IMR-90 (cell line): ENCODE measurements around the gene FER.

Experiments used
- BHLHE40 ChIP-seq: fragments of 150-350 bp; IDR thresholded peaks from 2 replicates; pipeline ENCODE4 v1.6.1; 2016; ENCODE audit warnings: mild to moderate bottlenecking, low read depth, low read length
- CEBPB ChIP-seq: IDR thresholded peaks from 2 replicates; pipeline ENCODE4 v1.6.1; 2012; ENCODE audit warnings: low read depth, low read length, improper control_type of control experiment
- CHD1 ChIP-seq: IDR thresholded peaks from 2 replicates; pipeline ENCODE4 v1.6.1; 2012; ENCODE audit warnings: low read depth, low read length, improper control_type of control experiment
- FOS ChIP-seq: fragments of 150-350 bp; IDR thresholded peaks from 2 replicates; pipeline ENCODE4 v1.6.1; 2016; ENCODE audit warnings: low read depth, low read length
- MAFK ChIP-seq: IDR thresholded peaks from 2 replicates; pipeline ENCODE4 v1.6.1; 2012; ENCODE audit warnings: low read depth, low read length, improper control_type of control experiment
- MAZ ChIP-seq: IDR thresholded peaks from 2 replicates; pipeline ENCODE4 v1.6.1; 2012; ENCODE audit warnings: low read depth, mild to moderate bottlenecking, low read length, improper control_type of control experiment, moderate library complexity, borderline replicate concordance
- MXI1 ChIP-seq: IDR thresholded peaks from 2 replicates; pipeline ENCODE4 v1.6.1; 2012; ENCODE audit warnings: low read depth, mild to moderate bottlenecking, low read length, moderate library complexity, borderline replicate concordance
- POLR2A ChIP-seq: IDR thresholded peaks from 2 replicates; pipeline ENCODE4 v1.6.1; 2012; ENCODE audit warnings: mild to moderate bottlenecking, low read depth, low read length
- RAD21 ChIP-seq: IDR thresholded peaks from 2 replicates; pipeline ENCODE4 v1.6.1; 2012; ENCODE audit warnings: low read length, improper control_type of control experiment
- SMC3 ChIP-seq: fragments of 150-350 bp; IDR thresholded peaks from 2 replicates; pipeline ENCODE4 v1.6.1; 2016; ENCODE audit warnings: low read depth, mild to moderate bottlenecking, antibody characterized with exemption, low read length, moderate library complexity
- USF2 ChIP-seq: fragments of 150-350 bp; IDR thresholded peaks from 2 replicates; pipeline ENCODE4 v1.6.1; 2017; ENCODE audit warnings: mild to moderate bottlenecking, antibody characterized with exemption, low read length, low read depth
- TF ChIP-seq, protein P1 (sequence below): conservative IDR thresholded peaks from 2 replicates; pipeline ENCODE4 v1.5.1; 2012; ENCODE audit warnings: mild to moderate bottlenecking, low read depth, low read length, improper control_type of control experiment
- TF ChIP-seq, protein P2 (sequence below): fragments of 150-350 bp; IDR thresholded peaks from 2 replicates; pipeline ENCODE4 v1.6.1; 2016; ENCODE audit warnings: low read depth, mild to moderate bottlenecking, low read length, moderate library complexity, borderline replicate concordance

DNA sequence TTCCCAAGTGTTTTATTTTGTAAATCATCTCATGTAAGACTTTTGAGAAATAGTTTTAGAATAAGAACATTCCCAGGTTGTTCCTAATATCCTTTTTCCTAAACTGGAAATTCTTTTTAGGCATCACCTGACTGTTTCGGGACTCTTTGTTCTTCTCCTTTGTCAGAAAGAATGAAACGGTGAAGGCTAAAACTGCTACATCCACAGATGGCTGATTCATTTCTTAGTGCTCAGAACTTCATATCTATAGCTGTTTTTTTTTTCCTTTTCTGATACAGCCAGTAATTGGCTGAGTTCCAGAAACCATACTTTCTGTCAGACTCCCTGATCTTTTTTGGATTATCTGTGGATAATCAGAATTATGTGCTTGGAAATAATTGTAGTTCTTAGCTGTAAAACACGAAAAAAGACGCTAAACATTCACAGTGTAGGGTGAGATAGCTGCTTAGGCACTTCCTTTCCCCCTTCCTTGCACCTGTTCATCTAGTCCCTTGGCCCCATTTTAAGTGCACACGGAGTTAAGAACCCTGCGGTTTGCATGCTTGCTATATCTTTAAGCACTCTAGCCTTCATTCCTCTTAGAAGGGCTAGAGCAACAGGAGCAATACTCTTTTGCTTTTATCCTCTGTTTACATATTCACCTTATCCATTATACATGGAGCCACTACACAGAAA is 378.2 kb downstream of the FER start:
- TF ChIP-seq, protein P1, sequence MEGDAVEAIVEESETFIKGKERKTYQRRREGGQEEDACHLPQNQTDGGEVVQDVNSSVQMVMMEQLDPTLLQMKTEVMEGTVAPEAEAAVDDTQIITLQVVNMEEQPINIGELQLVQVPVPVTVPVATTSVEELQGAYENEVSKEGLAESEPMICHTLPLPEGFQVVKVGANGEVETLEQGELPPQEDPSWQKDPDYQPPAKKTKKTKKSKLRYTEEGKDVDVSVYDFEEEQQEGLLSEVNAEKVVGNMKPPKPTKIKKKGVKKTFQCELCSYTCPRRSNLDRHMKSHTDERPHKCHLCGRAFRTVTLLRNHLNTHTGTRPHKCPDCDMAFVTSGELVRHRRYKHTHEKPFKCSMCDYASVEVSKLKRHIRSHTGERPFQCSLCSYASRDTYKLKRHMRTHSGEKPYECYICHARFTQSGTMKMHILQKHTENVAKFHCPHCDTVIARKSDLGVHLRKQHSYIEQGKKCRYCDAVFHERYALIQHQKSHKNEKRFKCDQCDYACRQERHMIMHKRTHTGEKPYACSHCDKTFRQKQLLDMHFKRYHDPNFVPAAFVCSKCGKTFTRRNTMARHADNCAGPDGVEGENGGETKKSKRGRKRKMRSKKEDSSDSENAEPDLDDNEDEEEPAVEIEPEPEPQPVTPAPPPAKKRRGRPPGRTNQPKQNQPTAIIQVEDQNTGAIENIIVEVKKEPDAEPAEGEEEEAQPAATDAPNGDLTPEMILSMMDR = no peak
- TF ChIP-seq BHLHE40 = no peak
- TF ChIP-seq USF2 = no peak
- TF ChIP-seq MXI1 = no peak
- no peak for TF ChIP-seq POLR2A
- TF ChIP-seq CEBPB = no peak
- TF ChIP-seq, protein P2, sequence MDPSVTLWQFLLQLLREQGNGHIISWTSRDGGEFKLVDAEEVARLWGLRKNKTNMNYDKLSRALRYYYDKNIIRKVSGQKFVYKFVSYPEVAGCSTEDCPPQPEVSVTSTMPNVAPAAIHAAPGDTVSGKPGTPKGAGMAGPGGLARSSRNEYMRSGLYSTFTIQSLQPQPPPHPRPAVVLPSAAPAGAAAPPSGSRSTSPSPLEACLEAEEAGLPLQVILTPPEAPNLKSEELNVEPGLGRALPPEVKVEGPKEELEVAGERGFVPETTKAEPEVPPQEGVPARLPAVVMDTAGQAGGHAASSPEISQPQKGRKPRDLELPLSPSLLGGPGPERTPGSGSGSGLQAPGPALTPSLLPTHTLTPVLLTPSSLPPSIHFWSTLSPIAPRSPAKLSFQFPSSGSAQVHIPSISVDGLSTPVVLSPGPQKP = no peak
- TF ChIP-seq MAFK = no peak
- TF ChIP-seq SMC3 = no peak
- no peak for TF ChIP-seq MAZ
- TF ChIP-seq CHD1 = no peak
- TF ChIP-seq RAD21 = no peak
- TF ChIP-seq FOS = no peak
